ENCODE measurements around the gene MUS81. TPM values are rescaled to one million over a fixed set of nuclear protein-coding genes. Genes with fewer than 3 reads are reported as not detected.
"Not testable (repeated sequence)": the region's sequence is repeated elsewhere in the genome, so short reads cannot be mapped to it uniquely, and the experiment has no call there.

MUS81 gene
- total RNA-seq, 1 donor from 2014 or later = 37.8 TPM

GRCh38 chr11:65842144-65842543, 18.1 kb upstream of the MUS81 start:
- intact Hi-C loops (cut with micrococcal nuclease) = no loop called here
- ATAC-seq (no peak), DNase-seq (no peak)

- ATAC-seq (no peak), DNase-seq (no peak)
- intact Hi-C loops (cut with micrococcal nuclease) = no loop called here
Measured at GRCh38 chr11:65843811-65844210, 16.4 kb upstream of the MUS81 start.

DNA sequence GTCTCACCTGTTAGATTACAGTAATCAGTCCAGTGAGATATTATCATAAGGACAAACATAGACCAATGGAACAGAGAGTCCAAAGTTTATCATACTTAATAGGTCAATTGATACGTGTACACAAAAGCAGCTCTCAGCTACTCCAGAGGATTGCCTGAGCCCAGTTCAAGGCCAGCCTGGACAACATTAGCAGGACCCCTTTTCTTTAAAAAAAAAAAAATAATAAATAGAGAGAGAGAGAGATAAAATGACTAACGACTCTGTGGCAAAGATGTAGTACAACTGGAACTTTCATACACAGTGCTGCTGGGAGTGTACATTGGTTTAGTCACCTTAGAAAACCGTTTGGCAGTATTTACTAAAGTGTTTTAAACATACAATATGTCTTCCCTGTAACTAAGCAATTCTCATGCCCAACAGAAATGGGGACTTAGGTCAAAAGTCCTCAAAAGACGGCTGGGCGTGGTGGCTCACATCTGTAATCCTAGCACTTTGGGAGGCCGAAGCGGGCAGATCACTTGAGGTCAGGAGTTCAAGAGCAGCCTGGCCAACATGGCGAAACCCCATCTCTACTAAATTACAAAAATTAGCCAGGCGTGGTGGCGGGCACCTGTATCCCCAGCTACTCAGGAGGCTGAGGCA, 15.9 kb upstream of the MUS81 start:
- no peak for DNase-seq
- intact Hi-C loops (cut with micrococcal nuclease) = no loop called here
- ATAC-seq = no peak

DNA sequence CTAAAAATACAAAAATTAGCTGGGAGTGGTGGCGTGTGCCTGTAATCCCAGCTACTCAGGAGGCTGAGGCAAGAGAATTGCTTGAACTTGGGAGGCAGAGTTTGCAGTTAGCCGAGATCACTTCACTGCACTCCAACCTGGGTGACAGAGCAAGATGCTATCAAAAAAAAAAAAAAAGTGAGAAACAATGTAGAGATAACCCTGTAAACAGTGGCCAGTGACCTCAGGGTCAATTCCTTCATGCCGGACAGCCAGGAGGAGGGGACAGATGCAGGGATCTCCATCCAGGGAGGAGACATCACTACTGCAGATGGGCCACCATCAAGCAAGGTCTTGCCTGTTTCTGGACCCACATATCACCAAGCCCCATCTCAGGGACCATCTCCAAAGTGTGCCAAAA, 12.5 kb upstream of the MUS81 start:
- DNase-seq (no peak), ATAC-seq (no peak)
- intact Hi-C loops (cut with micrococcal nuclease) = no loop called here

GRCh38 chr11:65848693-65849092, 11.5 kb upstream of the MUS81 start:
- DNase-seq; intact Hi-C loops (cut with micrococcal nuclease); ATAC-seq: not testable (repeated sequence)

GRCh38 chr11:65849366-65849765, 10.9 kb upstream of the MUS81 start:
- intact Hi-C loops (cut with micrococcal nuclease) = no loop called here
- DNase-seq = no peak
- no peak for ATAC-seq

- no peak for ATAC-seq
- intact Hi-C loops (cut with micrococcal nuclease) = no loop called here
- DNase-seq = no peak
Measured at GRCh38 chr11:65849771-65850216, 10.4 kb upstream of the MUS81 start.

DNA sequence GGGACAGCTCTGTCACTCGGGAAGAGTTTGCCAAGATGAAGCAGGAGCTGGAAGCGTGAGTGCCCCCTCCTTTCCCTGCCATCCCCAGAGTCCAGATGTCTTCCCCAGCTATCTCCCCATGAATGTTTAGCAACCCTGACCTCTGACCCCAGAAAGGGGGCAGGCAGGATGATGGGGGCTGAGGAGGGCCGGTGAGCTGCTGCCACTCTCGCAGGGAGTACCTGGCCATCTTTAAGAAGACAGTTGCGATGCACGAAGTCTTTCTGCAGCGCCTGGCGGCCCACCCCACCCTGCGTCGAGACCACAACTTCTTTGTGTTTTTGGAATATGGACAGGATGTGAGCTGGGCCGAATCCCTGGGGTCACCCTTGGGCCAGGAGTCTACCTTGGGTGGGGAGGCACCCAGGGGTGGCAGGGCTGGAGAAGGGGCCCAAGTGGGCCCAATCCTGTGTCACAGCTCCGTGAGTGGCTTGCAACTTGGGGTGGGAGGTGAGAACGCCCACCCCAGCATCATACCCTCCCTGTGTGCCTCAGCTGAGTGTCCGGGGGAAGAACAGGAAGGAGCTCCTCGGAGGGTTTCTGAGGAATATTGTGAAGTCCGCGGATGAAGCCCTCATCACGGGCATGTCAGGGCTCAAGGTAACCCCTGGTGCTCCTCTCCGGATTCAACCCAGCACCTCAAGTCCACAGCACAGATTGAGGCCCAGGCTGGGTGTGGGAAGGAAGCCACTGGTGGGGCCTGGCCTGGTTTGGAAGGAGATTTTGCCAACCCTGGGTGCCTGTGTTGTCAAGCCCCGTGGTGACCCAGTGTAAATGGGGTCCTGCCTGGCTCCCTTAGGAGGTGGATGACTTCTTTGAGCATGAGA, 9.8 kb upstream of the MUS81 start:
- DNase-seq = no peak
- intact Hi-C loops (cut with micrococcal nuclease) = no loop called here
- no peak for ATAC-seq

DNA sequence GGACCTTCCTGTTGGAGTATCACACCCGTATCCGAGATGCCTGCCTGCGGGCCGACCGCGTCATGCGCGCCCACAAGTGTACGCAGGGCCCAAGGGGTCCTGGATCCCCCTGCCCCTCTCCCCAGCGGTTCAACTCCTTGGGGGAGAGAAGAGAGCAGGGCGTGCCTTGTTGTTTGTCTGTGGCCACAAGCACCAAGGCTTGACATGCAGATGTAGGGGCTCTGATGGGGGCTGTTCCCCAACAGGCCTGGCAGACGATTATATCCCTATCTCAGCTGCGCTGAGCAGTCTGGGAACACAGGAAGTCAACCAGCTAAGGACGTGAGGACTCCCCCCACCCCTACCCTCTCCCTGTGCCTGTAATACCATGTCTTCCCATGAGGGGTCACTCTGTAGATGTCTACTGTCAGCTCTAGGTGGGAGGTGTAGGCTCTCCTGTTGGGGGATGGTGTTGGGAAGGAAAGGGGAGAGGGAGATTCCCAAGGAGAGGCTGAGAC, 9.1 kb upstream of the MUS81 start:
- DNase-seq (no peak), ATAC-seq (no peak)
- intact Hi-C loops (cut with micrococcal nuclease) = no loop called here

GRCh38 chr11:65851811-65852507, 8.3 kb upstream of the MUS81 start:
- intact Hi-C loops (cut with micrococcal nuclease) = no loop called here
- DNase-seq = no peak
- no peak for ATAC-seq

- ATAC-seq = no peak
- intact Hi-C loops (cut with micrococcal nuclease) = no loop called here
- DNase-seq = peak; percentile 41
Measured at GRCh38 chr11:65852508-65853245, 7.6 kb upstream of the MUS81 start.

- ATAC-seq = no peak
- DNase-seq = no peak
- intact Hi-C loops (cut with micrococcal nuclease) = no loop called here
Measured at GRCh38 chr11:65853246-65853979, 6.8 kb upstream of the MUS81 start.

DNA sequence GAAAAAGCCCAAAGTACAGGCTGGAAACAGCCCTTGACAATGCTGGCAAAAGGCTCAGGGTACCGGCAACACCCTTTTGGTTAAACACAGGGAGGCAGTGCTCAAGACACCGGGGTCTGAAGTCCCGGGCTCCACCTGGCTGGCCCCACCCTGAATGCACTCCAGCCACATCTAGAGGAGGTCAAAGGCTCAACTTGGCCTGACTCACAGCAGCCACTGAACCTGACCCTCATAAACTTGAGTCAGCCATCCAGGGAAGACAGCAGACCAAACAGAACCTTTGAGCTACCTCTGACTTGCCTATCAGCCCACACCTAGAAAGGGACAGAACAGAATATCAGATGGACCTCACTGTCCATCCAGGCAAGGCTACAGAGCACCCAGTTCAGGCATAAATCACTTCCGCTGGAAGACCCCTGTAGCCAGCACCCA, 6.1 kb upstream of the MUS81 start:
- ATAC-seq = no peak
- DNase-seq = peak; percentile 3
- intact Hi-C loops (cut with micrococcal nuclease) = no loop called here

DNA sequence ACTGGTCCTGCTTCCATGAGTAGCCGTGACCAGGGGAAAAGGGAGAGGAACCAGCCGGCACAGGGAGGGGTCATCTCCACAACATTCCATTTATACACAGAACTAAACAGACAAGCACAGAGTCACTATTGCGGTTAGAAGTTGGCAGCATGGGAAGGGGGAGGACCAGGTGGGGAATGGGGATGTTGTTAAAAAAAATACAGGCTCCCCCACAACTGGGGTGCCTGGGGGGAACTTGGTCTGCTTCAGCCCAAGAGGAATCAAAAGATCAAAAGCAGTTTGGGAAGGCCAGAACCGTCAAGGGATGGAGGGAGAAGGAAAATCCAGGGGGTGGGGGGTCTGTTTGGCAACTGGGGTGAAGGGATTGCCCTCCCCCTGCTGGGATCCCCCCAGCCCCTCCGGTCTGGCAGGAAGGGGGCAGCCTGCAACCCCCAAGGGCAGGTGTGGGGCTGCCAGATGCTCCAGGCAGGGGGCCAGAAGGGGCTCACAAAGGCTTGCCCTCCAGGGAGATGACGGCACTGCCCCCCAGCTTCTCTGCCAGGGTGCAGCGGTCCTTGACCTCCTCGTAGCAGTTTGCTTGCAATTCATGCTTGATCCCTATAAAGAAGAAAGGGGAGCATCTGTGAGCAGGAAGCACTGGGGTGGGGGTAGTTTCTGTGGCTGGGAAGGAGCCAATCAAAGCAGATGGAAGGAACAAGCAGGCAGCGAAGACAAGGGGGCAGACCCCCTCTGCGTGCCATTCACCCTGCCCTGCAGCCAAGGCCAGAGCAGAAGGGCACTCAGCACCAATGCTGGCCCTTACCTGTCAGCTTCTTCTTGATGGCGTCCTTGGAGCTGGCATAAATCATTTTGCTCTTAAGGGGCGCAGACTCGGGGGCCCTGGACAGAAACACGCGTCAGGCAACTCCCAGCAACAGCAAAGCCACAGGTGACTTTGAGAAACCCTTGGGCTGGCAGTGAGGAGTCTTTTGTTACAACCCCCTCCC, 5.1 kb upstream of the MUS81 start:
- intact Hi-C loops (cut with micrococcal nuclease) = no loop called here
- DNase-seq (peak; percentile 25), ATAC-seq (no peak)

DNA sequence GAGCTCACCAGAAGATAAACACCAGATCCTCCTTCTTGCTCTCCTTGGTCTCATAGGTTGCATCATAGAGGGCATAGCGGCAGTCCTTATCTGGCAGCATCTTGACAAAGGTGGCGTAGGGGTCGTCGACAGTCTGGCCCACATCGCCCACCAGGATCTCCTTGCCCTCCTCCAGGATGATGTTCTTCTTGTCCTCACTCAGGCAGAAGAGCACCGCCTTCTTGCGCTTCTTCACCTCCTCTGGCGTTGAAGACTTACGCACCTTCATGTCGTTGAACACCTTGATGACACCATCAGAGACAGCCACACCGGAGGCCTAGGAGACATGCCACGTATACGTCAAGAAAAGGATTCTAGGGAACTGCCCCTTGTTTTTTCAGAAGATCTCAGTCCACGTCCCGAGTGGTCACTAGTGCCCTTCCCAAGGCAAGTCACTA, 4.3 kb upstream of the MUS81 start:
- intact Hi-C loops (cut with micrococcal nuclease) = no loop called here
- ATAC-seq (no peak), DNase-seq (peak; percentile 23)

DNA sequence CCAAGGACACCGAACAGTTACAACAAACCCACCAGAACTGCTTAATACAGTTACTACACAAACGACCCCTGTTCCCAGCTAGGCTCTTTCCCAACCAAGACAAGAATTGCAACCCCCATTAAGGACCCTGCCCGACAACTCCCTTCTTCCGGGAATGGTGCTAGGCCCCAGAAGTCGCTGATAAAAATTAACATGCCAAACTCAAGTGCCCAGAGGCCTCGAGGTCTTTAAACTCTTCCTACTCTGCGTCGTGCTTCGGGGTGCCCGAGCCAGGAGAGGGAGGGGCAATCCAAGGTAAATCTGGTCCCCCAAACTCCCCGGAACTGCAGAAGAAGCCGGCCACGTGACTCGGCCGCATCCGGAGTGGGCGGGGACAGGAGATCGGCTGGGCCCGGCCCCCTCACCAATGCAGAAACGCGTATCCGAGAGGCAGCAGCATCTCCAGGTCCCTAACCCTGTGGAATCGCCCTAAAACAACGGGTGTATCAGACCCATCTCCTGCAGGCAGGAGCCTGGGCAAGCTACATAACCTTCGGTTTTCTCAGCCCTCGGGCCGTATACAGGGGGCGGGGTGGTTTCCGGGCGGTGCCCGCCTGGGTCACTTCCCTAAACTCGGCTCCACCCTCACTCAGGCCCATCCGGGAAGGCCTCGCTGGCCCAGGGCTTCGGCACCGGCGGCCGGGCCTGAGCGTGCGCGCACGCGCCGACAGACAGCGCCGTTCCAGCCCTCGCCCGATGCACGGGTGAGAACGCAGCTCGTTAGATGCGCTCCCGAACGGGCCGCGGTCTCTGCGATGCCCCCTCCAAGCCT, 3.3 kb upstream of the MUS81 start:
- intact Hi-C loops (cut with micrococcal nuclease) = no loop called here
- ATAC-seq (peak; percentile 38), DNase-seq (peak; percentile 89)

DNA sequence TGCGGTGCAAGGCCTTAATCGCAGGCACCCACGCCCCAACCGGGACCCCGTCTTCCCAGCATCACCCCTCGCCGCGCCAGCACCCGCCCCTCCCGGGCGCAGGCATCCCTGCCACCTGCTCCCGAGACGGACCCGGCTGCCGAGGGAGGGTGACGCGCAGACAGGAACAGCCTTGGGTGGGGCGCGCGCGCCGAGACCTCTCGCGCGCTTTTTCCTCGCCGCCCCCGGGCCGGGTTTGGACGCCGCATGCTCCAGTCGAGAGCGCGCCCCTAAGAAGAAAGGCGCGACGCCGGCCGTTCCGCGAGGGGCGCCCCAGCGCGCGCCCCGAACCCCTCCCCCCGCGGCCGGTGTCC, 2.8 kb upstream of the MUS81 start:
- DNase-seq (peak; percentile 68), ATAC-seq (no peak)
- intact Hi-C loops (cut with micrococcal nuclease) = no loop called here
